ENCODE data around the gene ABCB10. TPM values are rescaled to one million over a fixed set of nuclear protein-coding genes. Genes with fewer than 3 reads are reported as not detected.

ABCB10 gene
- total RNA-seq, 4 donors from 2014 or later: 10.5 to 15.2 (median 13.0) TPM

DNA sequence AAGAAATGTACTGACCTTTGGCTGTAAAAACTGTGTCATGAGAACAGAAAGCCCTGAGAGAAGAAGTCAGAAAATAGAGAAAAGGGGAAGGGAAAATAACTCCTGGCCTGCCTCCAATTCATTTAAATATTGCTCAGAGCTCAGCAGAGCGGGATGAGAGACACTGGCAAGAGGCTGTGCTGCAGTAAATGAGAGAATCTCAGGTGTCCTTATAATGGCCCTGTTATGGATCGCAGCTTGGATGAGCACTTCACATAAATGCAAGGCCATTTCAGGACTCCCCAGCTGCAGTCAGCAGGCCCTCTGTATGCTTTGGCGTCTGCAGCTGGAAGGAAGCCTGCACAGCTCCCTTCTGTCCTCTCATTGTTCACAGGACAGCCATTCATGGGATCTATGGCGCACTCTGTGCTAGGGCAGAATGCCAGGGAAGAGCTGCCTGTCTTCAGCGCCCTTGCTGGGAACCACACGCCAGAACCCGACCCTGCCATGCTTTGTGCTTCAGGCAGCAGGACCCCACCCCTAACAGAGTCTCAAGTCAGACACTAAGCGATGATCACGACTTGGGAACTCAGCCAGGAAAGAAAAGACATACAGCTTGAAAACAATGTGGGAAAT lies 20.7 kb upstream of the ABCB10 start:
- 5% methylated on average over 9 of the region's 9 CpGs for WGBS
- no peaks in the 10 kb centered on the region for H3K36me3 ChIP-seq
- peak overlapping the region; percentile 42 for H3K27ac ChIP-seq
- peak overlapping the region; percentile 6 for H3K4me3 ChIP-seq
- peaks cover 16% of the 10 kb centered on the region for H3K4me1 ChIP-seq
- H3K9me3 ChIP-seq: no peaks in the 10 kb centered on the region
- no peak for TF ChIP-seq EP300 (IDR thresholded peaks at IDR 0.05)
- no peak for TF ChIP-seq POLR2AphosphoS5 (IDR thresholded peaks at IDR 0.05)
- TF ChIP-seq POLR2A (IDR thresholded peaks at IDR 0.05): no peak
- TF ChIP-seq, protein P1, sequence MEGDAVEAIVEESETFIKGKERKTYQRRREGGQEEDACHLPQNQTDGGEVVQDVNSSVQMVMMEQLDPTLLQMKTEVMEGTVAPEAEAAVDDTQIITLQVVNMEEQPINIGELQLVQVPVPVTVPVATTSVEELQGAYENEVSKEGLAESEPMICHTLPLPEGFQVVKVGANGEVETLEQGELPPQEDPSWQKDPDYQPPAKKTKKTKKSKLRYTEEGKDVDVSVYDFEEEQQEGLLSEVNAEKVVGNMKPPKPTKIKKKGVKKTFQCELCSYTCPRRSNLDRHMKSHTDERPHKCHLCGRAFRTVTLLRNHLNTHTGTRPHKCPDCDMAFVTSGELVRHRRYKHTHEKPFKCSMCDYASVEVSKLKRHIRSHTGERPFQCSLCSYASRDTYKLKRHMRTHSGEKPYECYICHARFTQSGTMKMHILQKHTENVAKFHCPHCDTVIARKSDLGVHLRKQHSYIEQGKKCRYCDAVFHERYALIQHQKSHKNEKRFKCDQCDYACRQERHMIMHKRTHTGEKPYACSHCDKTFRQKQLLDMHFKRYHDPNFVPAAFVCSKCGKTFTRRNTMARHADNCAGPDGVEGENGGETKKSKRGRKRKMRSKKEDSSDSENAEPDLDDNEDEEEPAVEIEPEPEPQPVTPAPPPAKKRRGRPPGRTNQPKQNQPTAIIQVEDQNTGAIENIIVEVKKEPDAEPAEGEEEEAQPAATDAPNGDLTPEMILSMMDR (IDR thresholded peaks at IDR 0.05): no peak
- no peaks in the 10 kb centered on the region for H3K27me3 ChIP-seq
- no peak for DNase-seq (ENCODE audit: low spot score in 2 of 2)

DNA sequence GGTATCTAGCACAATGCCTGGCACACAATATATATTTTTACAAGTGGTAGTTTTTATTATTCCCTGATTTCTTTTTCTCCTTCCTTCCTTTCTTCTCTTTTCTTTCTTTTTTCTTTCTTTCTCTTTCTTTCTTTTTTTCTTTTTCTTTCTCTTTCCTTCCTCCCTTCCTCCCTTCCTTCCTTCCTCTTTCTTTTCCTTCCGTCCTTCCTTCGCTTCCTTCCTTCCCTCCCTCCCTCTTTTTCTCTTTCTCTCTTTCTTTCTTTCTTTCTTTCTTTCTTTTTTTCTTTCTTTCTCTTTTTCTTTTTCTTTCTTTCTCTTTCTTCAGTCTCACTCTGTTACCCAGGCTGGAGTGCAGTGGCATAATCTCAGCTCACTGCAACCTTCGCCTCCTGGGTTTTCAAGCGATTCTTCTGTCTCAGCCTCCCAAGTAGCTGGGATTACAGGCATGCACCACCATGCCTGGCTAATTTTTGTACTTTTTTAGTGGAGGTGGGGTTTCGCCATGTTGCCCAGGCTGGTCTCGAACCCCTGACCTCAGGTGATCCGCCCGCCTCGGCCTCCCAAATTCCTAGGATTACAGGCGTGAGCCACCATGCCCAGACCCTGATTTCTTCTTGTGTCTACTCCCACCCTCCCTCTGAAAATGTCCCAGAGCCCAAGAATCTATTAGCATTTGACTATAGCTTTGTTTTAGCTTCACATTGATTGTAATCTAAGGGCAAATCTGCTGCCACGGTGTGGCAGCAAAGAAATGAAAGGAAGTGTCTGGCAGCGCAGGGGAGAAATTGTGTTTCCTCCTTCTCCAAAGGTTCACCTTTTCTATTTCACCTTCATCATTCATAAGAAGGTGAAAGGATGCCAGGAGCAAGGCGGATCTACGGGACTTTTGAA lies 19.9 kb upstream of the ABCB10 start:
- DNase-seq (ENCODE audit: low spot score in 2 of 2): no peak
- Histone ChIP-seq H3K4me1 (peaks cover 16% of the 10 kb centered on the region), H3K9me3 (no peaks in the 10 kb centered on the region), H3K27ac (peak overlapping the region; percentile 42), H3K36me3 (no peaks in the 10 kb centered on the region), H3K27me3 (no peaks in the 10 kb centered on the region), H3K4me3 (no peak overlapping the region)
- TF ChIP-seq POLR2A (IDR thresholded peaks at IDR 0.05): no peak
- no peak for TF ChIP-seq POLR2AphosphoS5 (IDR thresholded peaks at IDR 0.05)
- TF ChIP-seq, protein P1 (IDR thresholded peaks at IDR 0.05): no peak
- TF ChIP-seq EP300 (IDR thresholded peaks at IDR 0.05): no peak
- WGBS: 70% methylated on average over 14 of the region's 14 CpGs

DNA sequence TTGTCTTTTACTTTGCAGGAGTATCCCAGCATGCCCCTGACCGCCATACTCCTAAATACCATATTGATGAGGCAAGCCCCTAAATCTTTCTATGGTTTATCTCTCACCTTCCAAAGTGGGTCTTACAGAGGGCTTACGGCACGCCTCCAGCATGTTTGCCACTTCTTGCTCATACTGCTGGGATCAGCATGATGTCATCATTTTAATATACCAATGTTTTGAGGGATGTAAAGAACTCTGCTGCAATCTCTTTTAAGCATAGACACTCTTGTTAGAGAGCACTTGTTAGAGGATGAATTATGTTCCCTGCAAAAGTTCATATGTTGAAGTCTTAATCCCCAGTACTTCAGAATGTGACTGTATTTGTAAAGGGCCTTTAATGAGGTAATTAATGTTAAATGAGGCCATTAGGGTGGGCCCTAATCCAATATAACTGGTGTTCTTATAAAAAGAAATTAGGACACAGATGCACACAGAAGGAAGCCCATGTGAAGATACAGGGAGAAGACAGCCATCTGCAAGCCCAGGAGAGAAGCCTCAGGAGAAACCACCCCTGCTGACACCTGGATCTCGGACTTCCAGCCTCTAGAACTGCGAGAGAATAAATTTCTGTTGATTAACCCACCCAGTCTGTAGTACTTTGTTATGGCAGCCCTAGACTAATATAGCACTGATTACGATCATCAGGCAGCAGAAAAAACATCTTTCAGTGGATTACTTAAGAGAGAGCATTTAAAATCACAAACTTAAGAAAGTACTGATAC lies 16.4 kb upstream of the ABCB10 start:
- no peaks in the 10 kb centered on the region for H3K27me3 ChIP-seq
- TF ChIP-seq, protein P1 (IDR thresholded peaks at IDR 0.05): no peak
- TF ChIP-seq POLR2A (IDR thresholded peaks at IDR 0.05): no peak
- no peak overlapping the region for H3K4me3 ChIP-seq
- no peak overlapping the region for H3K27ac ChIP-seq
- H3K4me1 ChIP-seq: peaks cover 12% of the 10 kb centered on the region
- H3K36me3 ChIP-seq: no peaks in the 10 kb centered on the region
- 93% methylated on average over 6 of the region's 6 CpGs for WGBS
- no peaks in the 10 kb centered on the region for H3K9me3 ChIP-seq
- no peak for DNase-seq (ENCODE audit: low spot score in 2 of 2)

DNA sequence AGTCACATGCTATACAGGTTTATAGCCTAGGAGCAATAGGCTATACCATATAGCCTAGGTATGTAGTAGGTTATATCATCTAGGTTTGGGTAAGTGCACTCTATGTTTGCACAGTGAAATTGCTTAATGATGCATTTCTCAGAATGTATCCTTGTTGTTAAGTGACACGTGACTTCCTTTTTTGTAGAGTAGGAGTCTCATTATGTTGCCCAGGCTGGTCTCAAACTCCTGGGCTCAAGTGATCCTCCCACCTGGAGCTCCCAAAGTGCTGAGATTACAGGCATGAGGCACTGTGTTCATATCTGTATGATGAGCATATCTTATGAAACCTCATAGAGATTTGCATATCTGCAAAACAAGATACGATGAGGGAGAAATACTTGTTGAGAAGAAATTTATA lies 13.8 kb upstream of the ABCB10 start:
- H3K36me3 ChIP-seq: no peaks in the 10 kb centered on the region
- no peaks in the 10 kb centered on the region for H3K27me3 ChIP-seq
- no peak for DNase-seq (ENCODE audit: low spot score in 2 of 2)
- TF ChIP-seq POLR2A (IDR thresholded peaks at IDR 0.05) (no peak), POLR2AphosphoS5 (IDR thresholded peaks at IDR 0.05) (no peak), EP300 (IDR thresholded peaks at IDR 0.05) (no peak)
- TF ChIP-seq, protein P1 (IDR thresholded peaks at IDR 0.05): no peak
- H3K27ac ChIP-seq: no peak overlapping the region
- no peaks in the 10 kb centered on the region for H3K9me3 ChIP-seq
- 78% methylated on average over 2 of the region's 2 CpGs for WGBS
- no peaks in the 10 kb centered on the region for H3K4me1 ChIP-seq
- no peak overlapping the region for H3K4me3 ChIP-seq
